ENCODE results near the gene KLHDC2. TPM values are rescaled to one million over a fixed set of nuclear protein-coding genes. Genes with fewer than 3 reads are reported as not detected.

KLHDC2 gene
- total and polyA plus RNA-seq, 2 donors (not counting 1 experiment from before 2014, with no cell fraction given) = 59.1 to 135 TPM

GRCh38 chr14:49755378-49755777, 12.6 kb upstream of the KLHDC2 start:
- TF ChIP-seq CTCF (conservative IDR thresholded peaks at IDR 0.05 in 1 of 2, IDR thresholded peaks at IDR 0.05 in 1 of 2; ENCODE audit: low read depth in 1 of 2, low read length in 2 of 2) (no peak), EZH2 (IDR thresholded peaks at IDR 0.05; ENCODE audit: low read length, missing control alignments) (no peak)
- Histone ChIP-seq H3K4me3 (replicated peaks in 1 of 4; ENCODE audit: control extremely low read depth in 1 of 4, insufficient read depth in 1 of 4, low read depth in 3 of 4, low read length in 4 of 4) (no peak overlapping the region), H3K9me3 (ENCODE audit: control insufficient read depth, insufficient read depth, low read depth, low read length) (no peaks in the 10 kb centered on the region), H3K36me3 (ENCODE audit: control insufficient read depth, insufficient read depth, low read length) (no peaks in the 10 kb centered on the region), H3K27me3 (ENCODE audit: control insufficient read depth, insufficient read depth, low read length) (no peaks in the 10 kb centered on the region), H3K9ac (ENCODE audit: insufficient read depth, low read length) (no peak overlapping the region), H2AFZ (ENCODE audit: low read length) (no peak overlapping the region), H3K79me2 (ENCODE audit: control insufficient read depth, insufficient read depth, low read length) (no peaks in the 10 kb centered on the region), H3K4me1 (ENCODE audit: control insufficient read depth, extremely low read depth, insufficient read depth, low read length) (no peaks in the 10 kb centered on the region), H3K27ac (ENCODE audit: insufficient read depth, low read length) (no peak overlapping the region), H3K4me2 (ENCODE audit: extremely low read depth, insufficient read depth, low read length) (no peak overlapping the region), H4K20me1 (ENCODE audit: control insufficient read depth, extremely low read depth, insufficient read depth, low read length) (no peaks in the 10 kb centered on the region)
- no peak for DNase-seq (ENCODE audit: low read depth in 2 of 2)

- Histone ChIP-seq H3K9me3 (ENCODE audit: control insufficient read depth, insufficient read depth, low read depth, low read length) (no peaks in the 10 kb centered on the region), H3K4me1 (ENCODE audit: control insufficient read depth, extremely low read depth, insufficient read depth, low read length) (peaks cover 1% of the 10 kb centered on the region), H3K36me3 (ENCODE audit: control insufficient read depth, insufficient read depth, low read length) (no peaks in the 10 kb centered on the region), H3K27ac (ENCODE audit: insufficient read depth, low read length) (no peak overlapping the region), H4K20me1 (ENCODE audit: control insufficient read depth, extremely low read depth, insufficient read depth, low read length) (no peaks in the 10 kb centered on the region), H3K4me3 (replicated peaks in 1 of 4; ENCODE audit: control extremely low read depth in 1 of 4, insufficient read depth in 1 of 4, low read depth in 3 of 4, low read length in 4 of 4) (no peak overlapping the region), H3K4me2 (ENCODE audit: extremely low read depth, insufficient read depth, low read length) (no peak overlapping the region), H3K27me3 (ENCODE audit: control insufficient read depth, insufficient read depth, low read length) (no peaks in the 10 kb centered on the region), H3K79me2 (ENCODE audit: control insufficient read depth, insufficient read depth, low read length) (no peaks in the 10 kb centered on the region), H3K9ac (ENCODE audit: insufficient read depth, low read length) (no peak overlapping the region), H2AFZ (ENCODE audit: low read length) (no peak overlapping the region)
- TF ChIP-seq EZH2 (IDR thresholded peaks at IDR 0.05; ENCODE audit: low read length, missing control alignments) (no peak), CTCF (conservative IDR thresholded peaks at IDR 0.05 in 1 of 2, IDR thresholded peaks at IDR 0.05 in 1 of 2; ENCODE audit: low read depth in 1 of 2, low read length in 2 of 2) (no peak)
- DNase-seq (ENCODE audit: low read depth in 2 of 2) = no peak
Measured at GRCh38 chr14:49761839-49762551, 6.0 kb upstream of the KLHDC2 start.

- H4K20me1 ChIP-seq (ENCODE audit: control insufficient read depth, extremely low read depth, insufficient read depth, low read length) = no peaks in the 10 kb centered on the region
- peak overlapping the region; percentile 93 for H3K4me2 ChIP-seq (ENCODE audit: extremely low read depth, insufficient read depth, low read length)
- no peaks in the 10 kb centered on the region for H3K27me3 ChIP-seq (ENCODE audit: control insufficient read depth, insufficient read depth, low read length)
- no peak for TF ChIP-seq CTCF (conservative IDR thresholded peaks at IDR 0.05 in 1 of 2, IDR thresholded peaks at IDR 0.05 in 1 of 2; ENCODE audit: low read depth in 1 of 2, low read length in 2 of 2)
- no peak for TF ChIP-seq EZH2 (IDR thresholded peaks at IDR 0.05; ENCODE audit: low read length, missing control alignments)
- H3K9ac ChIP-seq (ENCODE audit: insufficient read depth, low read length) = no peak overlapping the region
- H3K9me3 ChIP-seq (ENCODE audit: control insufficient read depth, insufficient read depth, low read depth, low read length) = no peaks in the 10 kb centered on the region
- H3K4me3 ChIP-seq (replicated peaks in 1 of 4; ENCODE audit: control extremely low read depth in 1 of 4, insufficient read depth in 1 of 4, low read depth in 3 of 4, low read length in 4 of 4) = peak overlapping the region; percentile 52 to 69 (median 64)
- peak overlapping the region; percentile 94 for H3K27ac ChIP-seq (ENCODE audit: insufficient read depth, low read length)
- no peaks in the 10 kb centered on the region for H3K36me3 ChIP-seq (ENCODE audit: control insufficient read depth, insufficient read depth, low read length)
- peak overlapping the region; percentile 85 for H2AFZ ChIP-seq (ENCODE audit: low read length)
- H3K79me2 ChIP-seq (ENCODE audit: control insufficient read depth, insufficient read depth, low read length) = peaks cover 26% of the 10 kb centered on the region
- H3K4me1 ChIP-seq (ENCODE audit: control insufficient read depth, extremely low read depth, insufficient read depth, low read length) = peaks cover 9% of the 10 kb centered on the region
- DNase-seq (ENCODE audit: low read depth in 2 of 2) = peak; percentile 3 to 8
Measured at GRCh38 chr14:49766839-49767238, 1.1 kb upstream of the KLHDC2 start.

Data from fibroblast of lung (primary cell).